HG03175 (cell line): ENCODE results near the gene SPINT3.

ENCODE experiments used
- ATAC-seq: cut with Tn5 transposase; IDR thresholded peaks from one replicate; pipeline ENCODE4 v1.9.1; 2021; ENCODE audit warnings: mild to moderate bottlenecking, moderate library complexity; ENCODE audit not compliant: unreplicated experiment

The SPINT3 gene, protein sequence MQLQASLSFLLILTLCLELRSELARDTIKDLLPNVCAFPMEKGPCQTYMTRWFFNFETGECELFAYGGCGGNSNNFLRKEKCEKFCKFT

DNA sequence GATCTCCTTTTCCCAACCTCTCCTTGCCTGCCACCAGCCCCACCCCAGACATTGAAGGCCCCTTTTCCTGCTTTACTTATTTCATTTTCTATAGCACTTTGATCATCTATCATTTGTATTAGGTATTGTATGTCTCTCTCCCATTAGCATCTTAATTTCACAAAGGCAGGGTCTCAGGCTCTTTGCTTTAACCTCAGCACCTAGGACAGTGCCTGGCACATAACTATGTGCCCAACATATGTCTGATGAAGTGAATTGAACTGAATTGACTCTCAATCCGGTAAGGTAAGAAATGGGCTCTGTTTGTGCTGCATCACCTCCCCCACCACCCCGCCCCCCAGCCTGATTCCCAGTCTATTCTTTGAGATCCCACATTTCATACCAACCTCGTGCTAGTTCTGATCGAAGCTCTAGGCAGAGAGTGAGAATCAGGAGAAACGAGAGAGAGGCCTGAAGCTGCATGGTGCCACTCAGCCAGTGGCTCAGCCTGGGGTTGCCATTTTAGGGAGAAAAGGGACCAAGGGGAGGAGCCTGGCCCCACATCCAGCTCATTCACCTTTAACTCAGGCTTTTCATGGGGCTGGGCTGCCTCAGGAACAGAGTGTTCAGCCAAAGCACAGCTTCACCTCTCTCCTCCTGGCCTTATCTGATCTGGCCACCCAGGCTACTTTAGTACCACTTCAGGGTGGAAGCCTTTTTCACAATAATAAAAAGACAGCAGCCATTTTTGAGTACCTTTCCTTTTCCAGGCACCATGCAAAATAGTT is at the start of gene SPINT3:
SPINT3 (minus strand) TSS at position 476 of the 767 bp plus-strand sequence; CDS start at position 462, 14 bp downstream.
- no peak for ATAC-seq

GRCh38 chr20:45564760-45565276 is 49.4 kb upstream of the SPINT3 start:
- ATAC-seq: no peak

- ATAC-seq: no peak
Observed at GRCh38 chr20:45555198-45555597, 39.8 kb upstream of the SPINT3 start.

DNA sequence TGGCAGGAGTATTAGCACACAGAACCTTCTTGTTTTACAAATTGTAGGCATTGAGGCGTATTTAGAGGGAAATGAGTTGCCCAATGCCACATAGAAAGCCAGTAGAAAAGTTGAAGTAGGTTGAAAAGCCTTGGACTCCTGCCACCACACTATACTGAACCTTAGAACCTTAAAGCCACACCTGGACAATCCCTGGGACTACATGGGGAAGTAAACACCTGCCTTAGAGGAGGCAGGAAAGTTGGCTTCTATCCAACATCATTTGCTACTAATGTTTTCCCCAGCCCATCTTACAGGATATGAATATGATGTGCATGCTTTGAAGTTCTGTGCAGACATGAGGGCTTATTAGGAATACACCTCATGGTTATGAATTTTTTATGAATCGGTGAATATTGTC is 37.0 kb upstream of the SPINT3 start:
- ATAC-seq: no peak

GRCh38 chr20:45550765-45551164 is 35.3 kb upstream of the SPINT3 start:
- no peak for ATAC-seq

- ATAC-seq: no peak
Observed at GRCh38 chr20:45548410-45548809, 33.0 kb upstream of the SPINT3 start.

- ATAC-seq: no peak
Observed at GRCh38 chr20:45547206-45547770, 31.9 kb upstream of the SPINT3 start, which contains the start of gene EPPIN. TSS of gene EPPIN (minus strand) at chr20:45547401. CDS start at chr20:45547357, 44 bp downstream.

DNA sequence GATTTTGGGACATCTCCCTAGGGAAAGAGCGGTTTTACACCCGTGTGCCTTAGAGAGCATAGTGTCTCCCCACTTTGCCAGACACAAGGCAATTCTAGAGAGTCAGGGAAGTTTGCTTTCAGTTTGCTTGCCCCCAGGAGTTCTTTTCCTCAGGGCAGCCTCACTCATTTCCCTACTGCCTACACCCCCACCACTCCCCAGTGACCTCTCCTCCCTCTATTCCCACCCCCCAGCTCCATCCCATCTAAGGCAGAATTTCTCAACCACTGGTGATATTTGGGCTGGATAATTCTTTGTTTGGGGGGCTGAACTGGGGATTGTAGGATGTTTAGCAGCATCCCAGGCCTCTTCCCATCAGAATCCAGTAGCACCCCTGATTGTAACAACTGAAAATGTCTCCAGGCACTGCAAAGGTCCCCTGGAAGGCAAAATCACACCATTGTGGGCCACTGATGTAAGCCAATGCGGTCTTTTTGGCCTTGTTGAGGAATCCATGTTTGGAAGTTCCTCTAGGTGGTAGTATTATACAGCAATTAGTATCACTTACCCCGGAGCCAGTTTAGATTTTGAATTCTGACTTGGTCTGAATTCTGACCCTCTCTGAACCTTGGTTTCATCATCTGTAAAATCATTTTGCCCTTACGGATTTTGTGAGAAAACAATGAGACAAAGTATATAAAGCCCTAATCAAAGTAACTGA is 30.5 kb upstream of the SPINT3 start:
- ATAC-seq: no peak

DNA sequence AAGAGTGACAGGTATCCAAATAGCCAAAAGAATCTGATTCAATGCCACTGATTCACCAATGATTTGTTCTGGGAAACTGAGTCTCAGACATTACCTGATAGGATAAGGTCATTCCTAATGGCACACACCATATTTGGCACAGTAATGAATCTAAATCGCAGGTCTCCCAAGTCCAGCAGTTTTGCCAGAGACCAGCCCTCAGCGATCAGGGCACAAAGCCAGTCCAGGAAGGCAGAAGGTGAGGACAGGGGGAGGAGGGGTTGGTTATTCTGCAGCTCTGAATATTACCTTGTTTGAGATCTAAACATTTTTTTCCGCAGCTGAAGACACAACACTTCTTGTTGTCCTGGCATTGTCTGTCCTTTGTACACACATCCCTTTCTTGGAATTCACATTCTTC is 29.9 kb upstream of the SPINT3 start:
- no peak for ATAC-seq

DNA sequence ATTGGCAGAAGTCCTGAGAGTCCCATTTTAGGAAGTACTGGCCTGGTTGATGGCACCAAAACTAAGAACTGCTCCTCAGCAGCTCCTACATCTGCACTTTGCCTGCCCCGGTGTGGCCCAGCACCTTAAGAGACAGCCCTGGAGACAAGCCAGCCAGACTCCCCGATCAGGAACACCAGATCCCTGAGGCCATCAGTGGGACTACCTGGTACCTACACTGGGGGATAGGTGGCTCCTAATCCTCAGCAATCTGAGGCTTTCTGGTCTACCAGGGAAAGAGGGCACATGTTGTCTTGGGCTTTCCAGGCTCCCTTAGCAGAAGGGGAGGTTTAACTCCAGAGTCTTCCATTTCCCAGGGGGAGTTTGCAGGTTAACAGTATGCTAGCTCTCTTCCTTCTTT is 24.0 kb upstream of the SPINT3 start, which contains the start of gene WFDC6:
WFDC6 (minus strand) TSS at position 101 of the 400 bp plus-strand sequence; CDS start at position 26, 75 bp downstream.
- no peak for ATAC-seq

GRCh38 chr20:45538209-45538799 is 22.9 kb upstream of the SPINT3 start:
- no peak for ATAC-seq

DNA sequence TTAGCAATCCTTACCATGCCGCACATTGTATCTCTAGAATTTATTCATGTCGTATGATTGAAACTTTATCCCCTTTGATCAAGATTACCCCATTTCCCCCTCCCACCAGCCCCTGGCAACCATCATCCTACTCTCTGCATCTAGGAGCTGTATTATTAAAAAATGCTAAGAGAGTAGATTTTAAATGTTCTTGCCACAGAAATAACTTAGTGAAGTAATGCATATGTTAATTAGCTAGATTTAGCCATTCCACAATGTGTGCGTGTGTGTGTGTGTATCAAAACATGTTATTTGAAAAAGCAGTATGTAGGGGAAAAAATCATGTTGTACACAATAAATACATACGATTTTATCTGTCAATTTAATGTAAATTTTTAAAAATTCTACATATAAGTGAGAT is 11.9 kb upstream of the SPINT3 start:
- no peak for ATAC-seq

DNA sequence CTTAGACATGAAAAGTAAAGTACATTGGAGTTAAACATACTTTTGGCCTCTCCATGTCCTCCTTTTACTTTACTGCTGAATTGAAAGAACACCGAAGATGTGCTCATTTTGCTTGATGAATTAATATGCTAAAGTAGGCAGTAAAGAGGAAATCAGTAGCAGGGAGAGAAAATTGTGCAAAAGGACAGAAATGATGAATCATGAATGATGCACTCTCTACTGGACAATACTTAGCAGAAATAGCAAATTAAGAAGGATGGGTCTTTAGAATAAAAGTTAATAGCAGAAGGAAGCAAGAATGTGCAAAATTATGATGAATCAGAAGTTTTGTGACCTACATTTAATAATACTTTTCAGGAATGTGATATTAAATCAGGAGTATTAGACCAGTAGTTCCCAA is 8.4 kb upstream of the SPINT3 start:
- no peak for ATAC-seq

- ATAC-seq: no peak
Observed at GRCh38 chr20:45518282-45518681, 2.9 kb upstream of the SPINT3 start.

DNA sequence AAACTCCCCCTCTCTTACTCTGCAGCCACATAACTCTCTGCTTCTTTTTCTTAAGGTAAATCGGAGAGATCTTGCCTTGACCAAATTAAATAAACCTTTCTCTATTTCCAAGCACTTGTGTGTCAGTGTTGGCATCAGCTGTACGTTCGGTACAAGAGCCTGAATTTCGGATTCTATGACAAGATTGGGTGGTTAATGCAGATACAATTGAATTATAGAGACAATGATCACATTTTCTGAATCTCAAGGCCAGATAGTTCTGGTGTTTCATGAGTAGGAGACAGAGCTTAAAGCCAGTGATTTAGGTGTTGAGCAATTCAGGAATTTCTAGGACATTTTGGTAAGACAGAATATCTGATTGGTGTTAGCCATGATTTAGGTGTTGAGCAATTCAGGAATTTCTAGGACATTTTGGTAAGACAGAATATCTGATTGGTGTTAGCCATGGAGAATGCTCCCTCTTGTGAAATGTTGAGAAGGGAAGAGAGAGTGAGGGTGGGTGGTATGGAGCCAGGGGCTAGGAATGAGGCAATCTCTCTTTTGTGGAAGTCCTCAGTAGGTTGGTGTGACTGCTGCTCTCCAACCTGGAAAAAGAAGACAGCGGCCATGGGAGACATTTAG is 5.1 kb downstream of the SPINT3 start:
- ATAC-seq: no peak

GRCh38 chr20:45509091-45509490 is 6.3 kb downstream of the SPINT3 start:
- ATAC-seq: no peak

DNA sequence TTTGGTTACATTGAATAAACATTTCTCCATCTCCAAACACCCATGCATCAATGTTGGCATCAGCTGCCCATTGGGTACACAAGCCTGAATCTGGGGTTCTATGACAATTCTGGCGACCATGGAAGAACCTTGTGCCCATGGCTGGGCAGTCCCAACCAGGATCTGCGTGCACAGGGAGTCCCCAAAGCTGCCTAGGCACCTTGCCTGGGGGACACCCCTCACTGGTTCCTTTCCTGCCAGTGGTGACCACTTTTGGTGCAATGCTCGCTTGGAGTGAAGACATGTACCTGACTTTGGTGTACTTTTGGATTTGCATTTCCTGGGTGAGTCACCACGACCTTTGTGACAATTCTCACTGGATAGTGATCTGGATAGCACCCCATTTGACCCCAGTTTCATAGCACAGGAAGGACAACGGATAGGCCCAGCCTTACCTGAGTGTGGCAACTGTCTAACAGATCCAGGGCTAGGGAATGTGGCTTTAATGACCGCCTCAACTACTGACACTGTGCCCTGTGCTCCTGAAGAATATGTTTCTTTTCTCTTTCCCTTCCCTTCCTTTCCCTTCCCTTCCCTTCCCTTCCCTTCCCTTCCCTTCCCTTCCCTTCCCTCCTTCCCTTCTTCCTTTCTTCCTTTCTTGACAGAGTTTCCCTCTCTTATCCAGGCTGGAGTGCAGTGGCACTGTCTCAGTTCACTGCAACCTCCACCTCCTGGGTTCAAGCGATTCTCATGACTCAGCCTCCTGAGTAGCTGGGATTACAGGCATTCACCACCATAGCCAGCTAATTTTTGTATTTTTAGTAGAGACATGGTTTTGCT is 7.1 kb downstream of the SPINT3 start:
- no peak for ATAC-seq

DNA sequence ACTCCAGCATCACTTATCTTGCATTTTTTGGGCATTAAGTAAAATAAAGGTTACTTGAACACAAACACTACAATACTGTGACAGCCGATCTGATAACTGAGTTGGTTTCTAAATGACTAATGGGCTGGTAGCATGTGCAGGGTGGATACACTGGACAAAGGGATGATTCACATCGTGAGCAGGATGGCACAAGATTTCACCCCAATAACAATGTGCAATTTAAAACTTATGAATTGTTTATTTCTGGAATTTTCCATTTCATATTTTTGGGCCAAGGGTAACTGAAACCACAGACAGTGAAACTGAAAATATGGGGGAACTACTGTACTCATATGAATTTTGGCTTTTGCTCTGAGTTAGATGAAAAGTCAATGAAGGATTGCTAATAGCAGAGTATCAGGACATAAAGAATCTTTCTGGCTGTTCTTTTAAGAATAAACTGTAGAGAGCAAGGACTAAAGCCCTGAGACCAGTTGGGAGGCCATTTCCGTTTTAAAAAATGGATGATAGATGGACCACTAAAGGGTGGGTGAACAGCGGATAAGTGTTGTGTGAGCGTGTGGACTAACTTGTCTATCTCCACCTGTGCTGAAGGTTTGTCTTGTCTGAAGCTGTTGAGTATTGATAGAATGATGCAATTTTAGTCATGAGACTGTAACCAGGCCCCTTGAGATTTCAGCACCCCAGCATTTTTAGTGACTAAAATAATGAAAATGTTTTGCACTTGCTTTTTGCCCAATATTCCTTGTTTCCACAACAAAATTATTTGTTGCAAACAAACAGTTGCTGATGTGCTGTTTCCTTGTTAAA is 8.2 kb downstream of the SPINT3 start:
- no peak for ATAC-seq

GRCh38 chr20:45506398-45506797 is 9.0 kb downstream of the SPINT3 start:
- no peak for ATAC-seq
